Cardiac muscle cell (in vitro differentiated cells and primary cell): Measurements from ENCODE around the gene PP2D1. TPM values are rescaled to one million over a fixed set of nuclear protein-coding genes. Genes with fewer than 3 reads are reported as not detected.
"Not testable (repeated sequence)": the region's sequence is repeated elsewhere in the genome, so short reads cannot be mapped to it uniquely, and the experiment has no call there.

ENCODE experiments used
- DNase-seq, 2 donors: peaks; one replicate each; pipeline versions ENCODE4 v3.0.0 to v3.0.0-alpha.2; 2010 to 2017; ENCODE audit warnings: low read depth in 1 of 2, low spot score in 1 of 2
- H3K27ac ChIP-seq: fragments of 200-600 bp; sonication (generic); 2 replicates; pipeline ENCODE4 v1.5.1; 2016
- H3K27me3 ChIP-seq: fragments of 200-600 bp; sonication (generic); 2 replicates; pipeline ENCODE4 v1.6.0; 2016; ENCODE audit warnings: control low read depth
- H3K36me3 ChIP-seq: fragments of 200-600 bp; sonication (generic); 2 replicates; pipeline ENCODE4 v1.5.1; 2016; ENCODE audit warnings: control low read depth
- H3K4me1 ChIP-seq: fragments of 200-600 bp; sonication (generic); 2 replicates; pipeline ENCODE4 v1.8.1; 2017; ENCODE audit warnings: low read depth, mild to moderate bottlenecking, mixed run types
- H3K4me3 ChIP-seq: fragments of 200-600 bp; sonication (generic); 2 replicates; pipeline ENCODE4 v1.5.1; 2016; ENCODE audit warnings: mild to moderate bottlenecking
- H3K9me3 ChIP-seq: fragments of 200-600 bp; sonication (generic); 2 replicates; pipeline ENCODE4 v1.5.1; 2017; ENCODE audit warnings: low read depth, mild to moderate bottlenecking, control low read depth
- polyA plus RNA-seq: library from polyadenylated mRNA; unstranded; fragments of >200 nt; fragmentation: Nextera tagmentation; extraction: Ambion mirVana; gene quantifications from 2 replicates; pipeline ENCODE4 v1.2.1, GENCODE V29; 2016
- total RNA-seq: library from RNA; depleted of rRNA; stranded (reverse); fragments of >200 nt; gene quantifications from 2 replicates; pipeline ENCODE4 v1.2.3, GENCODE V29; 2016
- TF ChIP-seq, protein P1 (sequence below): IDR thresholded peaks from 2 replicates; pipeline ENCODE4 v1.5.1; 2012; ENCODE audit warnings: low read depth, mild to moderate bottlenecking, low read length

The PP2D1 gene
- total and polyA plus RNA-seq, 2 experiments from 2014 or later, result 0.13 TPM; not detected in 1

DNA sequence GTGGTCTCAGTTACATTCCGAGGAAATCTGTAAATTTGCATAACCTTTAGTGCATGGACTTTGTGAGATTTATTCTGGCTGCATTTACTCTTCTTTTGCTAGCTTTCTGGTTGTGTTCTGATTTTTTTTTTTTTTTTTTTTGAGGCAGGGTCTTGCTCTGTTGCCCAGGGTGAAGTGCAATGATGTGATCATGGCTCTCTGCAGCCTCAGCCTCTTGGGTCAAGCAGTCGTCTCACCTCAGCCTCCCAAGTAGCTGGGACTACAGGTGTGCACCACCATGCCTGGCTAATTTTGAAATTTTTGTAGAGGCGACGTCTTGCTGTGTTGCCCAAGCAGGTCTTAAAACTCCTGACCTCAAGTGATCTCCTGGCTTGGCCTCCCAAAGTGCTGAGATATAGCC, 52.6 kb downstream of the PP2D1 start:
- Histone ChIP-seq H3K27me3 (no peaks in the 10 kb centered on the region), H3K9me3 (no peaks in the 10 kb centered on the region), H3K36me3 (peaks cover 11% of the 10 kb centered on the region), H3K4me3 (no peak overlapping the region), H3K27ac (no peak overlapping the region), H3K4me1 (peaks cover 10% of the 10 kb centered on the region)
- DNase-seq, result no peak
- TF ChIP-seq, protein P1, sequence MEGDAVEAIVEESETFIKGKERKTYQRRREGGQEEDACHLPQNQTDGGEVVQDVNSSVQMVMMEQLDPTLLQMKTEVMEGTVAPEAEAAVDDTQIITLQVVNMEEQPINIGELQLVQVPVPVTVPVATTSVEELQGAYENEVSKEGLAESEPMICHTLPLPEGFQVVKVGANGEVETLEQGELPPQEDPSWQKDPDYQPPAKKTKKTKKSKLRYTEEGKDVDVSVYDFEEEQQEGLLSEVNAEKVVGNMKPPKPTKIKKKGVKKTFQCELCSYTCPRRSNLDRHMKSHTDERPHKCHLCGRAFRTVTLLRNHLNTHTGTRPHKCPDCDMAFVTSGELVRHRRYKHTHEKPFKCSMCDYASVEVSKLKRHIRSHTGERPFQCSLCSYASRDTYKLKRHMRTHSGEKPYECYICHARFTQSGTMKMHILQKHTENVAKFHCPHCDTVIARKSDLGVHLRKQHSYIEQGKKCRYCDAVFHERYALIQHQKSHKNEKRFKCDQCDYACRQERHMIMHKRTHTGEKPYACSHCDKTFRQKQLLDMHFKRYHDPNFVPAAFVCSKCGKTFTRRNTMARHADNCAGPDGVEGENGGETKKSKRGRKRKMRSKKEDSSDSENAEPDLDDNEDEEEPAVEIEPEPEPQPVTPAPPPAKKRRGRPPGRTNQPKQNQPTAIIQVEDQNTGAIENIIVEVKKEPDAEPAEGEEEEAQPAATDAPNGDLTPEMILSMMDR, result no peak

- H3K36me3 ChIP-seq, result peaks cover 27% of the 10 kb centered on the region
- not testable (repeated sequence) for H3K27me3 ChIP-seq, H3K9me3 ChIP-seq, DNase-seq, H3K27ac ChIP-seq, H3K4me1 ChIP-seq, H3K4me3 ChIP-seq
Observed at GRCh38 chr3:19957354-19957753, 54.7 kb downstream of the PP2D1 start.

DNA sequence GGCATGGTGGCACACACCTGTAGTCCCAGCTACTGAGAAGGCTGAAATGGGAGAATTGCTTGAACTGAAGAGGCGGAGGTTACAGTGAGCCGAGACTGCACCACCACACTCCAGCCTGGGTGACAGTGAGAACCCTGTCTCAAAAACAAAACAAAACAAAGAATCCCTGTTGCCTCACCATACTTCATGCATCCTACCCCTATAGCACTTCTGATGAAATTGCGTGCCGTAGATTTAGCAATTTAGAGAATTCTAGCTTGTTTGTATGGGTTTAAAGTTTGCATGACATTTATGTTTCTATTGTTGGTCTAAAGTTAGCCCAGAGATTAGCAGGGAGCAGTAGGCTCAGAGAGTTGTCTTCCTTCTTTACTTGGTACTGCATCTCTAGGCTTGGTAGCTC, 57.4 kb downstream of the PP2D1 start:
- no peak overlapping the region for H3K27ac ChIP-seq
- no peak overlapping the region for H3K4me3 ChIP-seq
- no peaks in the 10 kb centered on the region for H3K4me1 ChIP-seq
- peaks cover 23% of the 10 kb centered on the region for H3K36me3 ChIP-seq
- TF ChIP-seq, protein P1, result no peak
- H3K9me3 ChIP-seq, result no peaks in the 10 kb centered on the region
- H3K27me3 ChIP-seq, result no peaks in the 10 kb centered on the region
- no peak for DNase-seq

DNA sequence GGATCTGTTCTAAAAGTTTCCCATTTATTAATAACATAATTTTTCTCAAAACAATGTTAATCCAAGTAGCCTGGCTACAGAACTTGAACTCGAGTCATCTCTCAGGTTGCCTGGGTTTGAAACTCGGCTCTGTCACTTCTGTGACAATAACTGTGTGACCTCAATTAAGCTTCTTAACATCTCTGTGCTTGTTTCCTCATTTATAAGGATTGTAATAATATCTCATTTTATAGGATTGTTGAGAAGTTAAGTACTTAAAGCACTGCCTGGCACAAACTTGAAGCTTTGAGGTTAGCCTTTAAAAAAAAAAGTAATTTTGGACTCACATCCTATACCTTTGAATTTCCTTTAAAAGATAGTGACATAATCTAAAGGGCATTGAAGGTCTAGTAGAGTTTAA, 61.7 kb downstream of the PP2D1 start:
- H3K4me1 ChIP-seq, result peaks cover 12% of the 10 kb centered on the region
- no peak overlapping the region for H3K4me3 ChIP-seq
- no peaks in the 10 kb centered on the region for H3K9me3 ChIP-seq
- no peaks in the 10 kb centered on the region for H3K27me3 ChIP-seq
- TF ChIP-seq, protein P1, result no peak
- H3K36me3 ChIP-seq, result peaks cover 23% of the 10 kb centered on the region
- DNase-seq, result no peak
- H3K27ac ChIP-seq, result no peak overlapping the region

- Histone ChIP-seq H3K4me1 (peaks cover 12% of the 10 kb centered on the region), H3K9me3 (no peaks in the 10 kb centered on the region), H3K27ac (peak overlapping the region; percentile 94), H3K4me3 (peak overlapping the region; percentile 91), H3K36me3 (peaks cover 7% of the 10 kb centered on the region), H3K27me3 (no peaks in the 10 kb centered on the region)
- no peak for DNase-seq
- TF ChIP-seq, protein P1, result no peak
Observed at GRCh38 chr3:19948226-19948591, 63.9 kb downstream of the PP2D1 start.

DNA sequence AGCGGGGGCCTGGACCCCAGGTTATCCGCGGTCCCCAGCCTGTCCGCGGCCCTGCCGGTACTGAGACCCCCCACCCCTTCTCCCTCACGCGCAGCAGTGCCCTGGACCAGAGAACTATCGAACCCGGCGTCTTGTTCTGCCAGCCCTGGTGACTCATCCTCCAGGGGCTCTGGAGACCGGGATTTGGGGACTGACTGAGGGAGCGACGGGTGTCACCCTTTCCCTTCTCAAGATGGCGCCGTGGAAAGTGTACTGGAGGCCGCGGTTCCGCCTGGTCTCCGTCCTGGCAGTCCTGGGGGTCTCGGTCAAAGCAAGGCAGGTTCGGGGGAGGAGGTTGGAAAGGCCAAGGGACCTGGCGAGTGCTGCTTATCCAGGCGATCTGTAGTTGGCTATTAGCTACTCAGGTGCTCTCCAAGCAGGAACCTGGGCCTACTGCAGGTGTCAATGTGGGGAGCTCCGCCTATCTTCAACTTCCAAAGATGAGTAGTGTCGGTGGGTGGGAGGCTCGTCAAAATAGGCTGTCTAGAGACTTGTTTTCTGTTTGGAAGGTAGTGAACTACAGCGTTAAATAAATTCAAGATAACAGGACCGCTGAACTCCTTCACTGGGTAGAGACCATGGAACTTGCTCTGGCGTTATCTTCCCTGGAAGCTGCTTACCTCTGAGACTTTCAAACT, 64.4 kb downstream of the PP2D1 start:
- peaks cover 12% of the 10 kb centered on the region for H3K4me1 ChIP-seq
- peaks cover 3% of the 10 kb centered on the region for H3K36me3 ChIP-seq
- H3K4me3 ChIP-seq, result peak overlapping the region; percentile 91
- TF ChIP-seq, protein P1, result no peak
- peak; percentile 27 to 56 for DNase-seq
- no peaks in the 10 kb centered on the region for H3K9me3 ChIP-seq
- H3K27me3 ChIP-seq, result no peaks in the 10 kb centered on the region
- peak overlapping the region; percentile 94 for H3K27ac ChIP-seq
